ENCODE measurements around the gene SEMA3G.

SEMA3G gene

DNA sequence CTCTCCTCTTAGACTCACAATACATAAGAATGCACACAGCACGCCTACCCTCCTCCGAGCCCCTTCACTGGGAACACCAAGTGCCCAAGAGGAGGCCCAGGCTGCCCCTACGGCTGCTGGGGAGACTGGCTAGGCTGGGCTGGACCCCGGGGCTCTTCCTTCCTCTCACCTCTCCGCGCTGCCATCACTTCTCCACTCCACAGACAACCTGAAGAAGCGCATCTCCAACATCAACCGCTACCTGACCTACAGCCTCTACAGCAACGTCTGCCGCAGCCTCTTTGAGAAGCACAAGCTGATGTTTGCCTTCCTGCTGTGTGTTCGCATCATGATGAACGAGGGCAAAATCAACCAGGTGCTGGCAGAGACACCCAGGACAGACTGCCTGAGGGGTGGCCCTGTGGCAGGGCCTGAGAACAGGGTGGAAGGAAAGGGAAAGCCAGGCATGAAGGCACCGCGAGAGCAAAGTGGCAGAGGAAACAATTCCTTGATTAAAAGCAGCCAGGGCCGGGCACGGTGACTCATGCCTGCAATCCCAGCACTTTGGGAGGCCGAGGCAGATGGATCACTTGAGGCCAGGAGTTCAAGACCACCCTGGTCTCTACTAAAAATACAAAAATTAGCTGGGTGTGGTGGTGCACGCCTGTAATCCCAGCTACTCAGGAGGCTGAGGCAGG, 51.6 kb downstream of the SEMA3G start:
- H3K9me3 ChIP-seq (ENCODE audit: control insufficient read depth, insufficient read depth, low read length) = no peaks in the 10 kb centered on the region
- WGBS (ENCODE audit: insufficient coverage, insufficient read length) = no CpG with 5 or more reads among the region's 18 CpGs
- H3K4me1 ChIP-seq (ENCODE audit: control insufficient read depth, insufficient read depth, low read length) = no peaks in the 10 kb centered on the region
- H3K4me3 ChIP-seq (ENCODE audit: low read length) = no peak overlapping the region
- no peak overlapping the region for H3K27ac ChIP-seq (ENCODE audit: low read length)
- no peak for DNase-seq (ENCODE audit: low read depth, low spot score)
- no peaks in the 10 kb centered on the region for H3K27me3 ChIP-seq (ENCODE audit: control insufficient read depth, insufficient read depth, low read length)
- H3K36me3 ChIP-seq (ENCODE audit: control insufficient read depth, insufficient read depth, low read length) = no peaks in the 10 kb centered on the region

DNA sequence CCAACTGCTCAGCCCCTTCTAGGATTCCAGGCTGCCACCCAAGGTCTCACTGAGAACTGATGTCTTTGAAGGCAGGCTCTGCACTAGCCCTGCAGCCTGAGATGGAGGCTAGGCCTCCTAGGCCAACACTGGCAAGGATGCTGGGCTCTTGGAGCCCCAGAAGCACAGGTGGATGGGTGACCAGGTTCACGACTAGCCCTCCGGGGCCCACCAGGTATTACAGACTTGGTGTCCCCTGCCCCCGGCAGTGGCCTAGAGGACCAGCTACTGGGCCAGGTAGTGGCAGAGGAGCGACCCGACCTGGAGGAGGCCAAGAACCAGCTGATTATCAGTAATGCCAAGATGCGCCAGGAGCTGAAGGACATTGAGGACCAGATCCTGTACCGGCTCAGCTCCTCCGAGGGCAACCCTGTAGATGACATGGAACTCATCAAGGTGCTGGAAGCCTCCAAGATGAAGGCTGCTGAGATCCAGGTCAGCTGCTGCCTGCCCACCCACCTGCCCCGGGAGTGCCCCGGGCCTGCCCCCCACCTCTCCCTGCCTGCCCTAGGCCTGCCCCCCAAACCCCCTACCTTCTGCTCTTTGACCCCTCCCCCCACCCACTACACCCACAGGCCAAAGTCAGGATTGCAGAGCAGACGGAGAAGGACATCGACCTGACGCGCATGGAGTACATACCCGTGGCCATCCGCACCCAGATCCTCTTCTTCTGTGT, 52.5 kb downstream of the SEMA3G start:
- Histone ChIP-seq H3K27ac (ENCODE audit: low read length) (no peak overlapping the region), H3K36me3 (ENCODE audit: control insufficient read depth, insufficient read depth, low read length) (no peaks in the 10 kb centered on the region), H3K4me1 (ENCODE audit: control insufficient read depth, insufficient read depth, low read length) (no peaks in the 10 kb centered on the region), H3K4me3 (ENCODE audit: low read length) (no peak overlapping the region), H3K27me3 (ENCODE audit: control insufficient read depth, insufficient read depth, low read length) (no peaks in the 10 kb centered on the region), H3K9me3 (ENCODE audit: control insufficient read depth, insufficient read depth, low read length) (no peaks in the 10 kb centered on the region)
- WGBS (ENCODE audit: insufficient coverage, insufficient read length) = no CpG with 5 or more reads among the region's 16 CpGs
- DNase-seq (ENCODE audit: low read depth, low spot score) = no peak

DNA sequence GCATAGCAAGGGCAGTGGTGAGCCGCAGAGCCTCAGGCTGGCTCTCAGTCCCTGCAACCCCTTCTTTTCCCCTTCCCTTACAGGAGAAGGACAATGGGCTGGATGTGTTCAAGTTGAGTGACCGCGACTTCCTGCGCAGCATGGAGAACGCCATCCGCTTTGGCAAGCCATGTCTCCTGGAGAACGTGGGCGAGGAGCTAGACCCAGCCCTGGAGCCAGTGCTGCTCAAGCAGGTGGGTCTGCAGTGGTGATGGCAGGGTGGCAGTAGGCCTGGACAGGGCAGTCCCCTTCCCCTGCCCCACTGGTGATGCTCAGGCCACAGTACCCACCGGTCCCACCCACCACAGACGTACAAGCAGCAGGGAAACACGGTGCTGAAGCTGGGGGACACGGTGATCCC, 53.8 kb downstream of the SEMA3G start:
- Histone ChIP-seq H3K27me3 (ENCODE audit: control insufficient read depth, insufficient read depth, low read length) (no peaks in the 10 kb centered on the region), H3K36me3 (ENCODE audit: control insufficient read depth, insufficient read depth, low read length) (no peaks in the 10 kb centered on the region), H3K9me3 (ENCODE audit: control insufficient read depth, insufficient read depth, low read length) (no peaks in the 10 kb centered on the region), H3K27ac (ENCODE audit: low read length) (no peak overlapping the region), H3K4me3 (ENCODE audit: low read length) (no peak overlapping the region), H3K4me1 (ENCODE audit: control insufficient read depth, insufficient read depth, low read length) (no peaks in the 10 kb centered on the region)
- WGBS (ENCODE audit: insufficient coverage, insufficient read length) = no CpG with 5 or more reads among the region's 12 CpGs
- DNase-seq (ENCODE audit: low read depth, low spot score) = no peak

DNA sequence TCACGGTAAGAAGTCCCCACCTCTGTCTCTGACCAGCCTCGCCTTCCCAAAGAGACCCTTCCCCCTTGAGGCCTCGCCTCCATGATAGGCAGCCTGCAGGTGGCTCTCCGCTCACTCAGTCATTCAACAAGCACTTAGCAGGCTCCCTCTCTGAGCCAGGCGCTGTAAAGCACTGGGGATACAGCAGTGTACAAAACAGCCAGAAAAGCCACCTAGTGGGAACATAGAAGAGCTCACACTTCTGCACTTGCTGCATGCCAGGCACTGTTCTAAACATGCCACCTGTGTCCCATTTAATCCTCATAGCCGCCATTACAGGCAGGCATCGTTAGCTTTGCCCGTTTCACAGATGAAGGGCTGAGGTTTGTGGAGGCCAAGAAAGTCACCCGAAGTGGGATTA, 56.0 kb downstream of the SEMA3G start:
- peaks cover 2% of the 10 kb centered on the region; the same call in 1 of the 2 replicates for H3K4me1 ChIP-seq (ENCODE audit: control insufficient read depth, insufficient read depth, low read length)
- H3K27ac ChIP-seq (ENCODE audit: low read length) = no peak overlapping the region
- no peaks in the 10 kb centered on the region for H3K36me3 ChIP-seq (ENCODE audit: control insufficient read depth, insufficient read depth, low read length)
- no peaks in the 10 kb centered on the region for H3K27me3 ChIP-seq (ENCODE audit: control insufficient read depth, insufficient read depth, low read length)
- no peaks in the 10 kb centered on the region for H3K9me3 ChIP-seq (ENCODE audit: control insufficient read depth, insufficient read depth, low read length)
- DNase-seq (ENCODE audit: low read depth, low spot score) = no peak
- no CpG with 5 or more reads among the region's 9 CpGs for WGBS (ENCODE audit: insufficient coverage, insufficient read length)
- H3K4me3 ChIP-seq (ENCODE audit: low read length) = no peak overlapping the region

DNA sequence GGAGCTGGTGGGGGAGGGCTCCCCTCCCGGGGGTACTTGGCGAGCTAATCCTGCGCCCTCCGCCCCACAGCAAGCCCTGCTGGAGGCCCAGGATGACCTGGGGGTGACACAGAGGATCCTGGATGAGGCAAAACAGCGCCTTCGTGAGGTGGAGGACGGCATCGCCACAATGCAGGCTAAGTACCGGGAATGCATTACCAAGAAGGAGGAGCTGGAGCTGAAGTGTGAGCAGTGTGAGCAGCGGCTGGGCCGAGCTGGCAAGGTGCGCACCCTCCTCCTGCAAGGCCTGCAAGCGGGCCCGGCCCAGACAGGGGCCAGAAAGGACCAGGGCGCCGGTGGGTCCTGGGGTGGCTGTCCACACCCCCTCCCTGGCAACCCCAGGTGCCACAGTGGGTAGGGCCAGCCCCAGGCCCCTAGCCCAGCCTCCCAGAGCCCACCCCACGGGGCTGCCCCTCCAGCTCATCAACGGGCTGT, 56.5 kb downstream of the SEMA3G start:
- DNase-seq (ENCODE audit: low read depth, low spot score) = no peak
- Histone ChIP-seq H3K36me3 (ENCODE audit: control insufficient read depth, insufficient read depth, low read length) (no peaks in the 10 kb centered on the region; the same call in 1 of the 2 replicates), H3K27me3 (ENCODE audit: control insufficient read depth, insufficient read depth, low read length) (no peaks in the 10 kb centered on the region), H3K4me3 (ENCODE audit: low read length) (no peak overlapping the region), H3K9me3 (ENCODE audit: control insufficient read depth, insufficient read depth, low read length) (no peaks in the 10 kb centered on the region), H3K27ac (ENCODE audit: low read length) (no peak overlapping the region), H3K4me1 (ENCODE audit: control insufficient read depth, insufficient read depth, low read length) (peaks cover 2% of the 10 kb centered on the region; the same call in 1 of the 2 replicates)
- no CpG with 5 or more reads among the region's 18 CpGs for WGBS (ENCODE audit: insufficient coverage, insufficient read length)

DNA sequence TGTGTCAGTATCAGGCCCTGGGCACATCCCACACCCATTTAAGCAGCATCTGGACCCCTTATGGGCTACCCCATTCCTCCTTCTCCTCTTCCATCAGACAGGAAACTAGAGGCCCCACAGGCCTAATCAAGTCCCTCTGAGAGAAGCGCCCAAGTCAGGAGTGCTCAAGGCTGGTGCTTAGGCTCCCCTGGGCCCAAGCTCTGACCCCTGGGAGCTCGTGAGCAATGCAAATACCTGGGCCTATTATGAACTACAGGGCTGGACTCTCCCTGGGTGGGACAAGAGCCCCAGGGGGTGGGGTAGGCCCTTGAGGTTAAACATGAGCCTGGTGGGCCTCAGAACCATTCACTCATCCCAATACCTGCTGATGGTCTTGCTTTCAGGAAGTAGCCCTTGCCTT, 57.4 kb downstream of the SEMA3G start:
- H3K36me3 ChIP-seq (ENCODE audit: control insufficient read depth, insufficient read depth, low read length) = no peaks in the 10 kb centered on the region; the same call in 1 of the 2 replicates
- H3K9me3 ChIP-seq (ENCODE audit: control insufficient read depth, insufficient read depth, low read length) = no peaks in the 10 kb centered on the region
- WGBS (ENCODE audit: insufficient coverage, insufficient read length) = no CpG with 5 or more reads among the region's 2 CpGs

DNA sequence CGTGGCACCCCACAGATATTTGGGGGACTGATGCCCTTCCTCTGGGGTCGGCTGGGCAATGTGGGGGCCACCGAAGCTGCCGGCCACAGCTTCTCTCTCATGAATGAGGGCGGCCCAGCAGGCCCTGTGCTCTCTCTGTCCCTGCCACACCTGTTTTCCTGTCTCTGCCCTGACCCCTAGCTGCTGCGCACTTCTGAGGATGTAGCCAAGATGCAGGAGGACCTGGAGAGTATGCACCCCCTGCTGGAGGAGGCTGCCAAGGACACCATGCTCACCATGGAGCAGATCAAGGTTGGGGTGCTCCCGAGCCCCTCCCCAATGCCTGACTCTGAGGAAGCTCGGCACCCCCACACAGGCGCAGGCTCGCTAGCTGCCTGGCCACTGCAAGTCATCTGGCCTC, 59.7 kb downstream of the SEMA3G start:
- Histone ChIP-seq H3K4me1 (ENCODE audit: control insufficient read depth, insufficient read depth, low read length) (peaks cover 2% of the 10 kb centered on the region; the same call in 1 of the 2 replicates), H3K27me3 (ENCODE audit: control insufficient read depth, insufficient read depth, low read length) (no peaks in the 10 kb centered on the region), H3K4me3 (ENCODE audit: low read length) (no peak overlapping the region), H3K27ac (ENCODE audit: low read length) (no peak overlapping the region), H3K9me3 (ENCODE audit: control insufficient read depth, insufficient read depth, low read length) (no peaks in the 10 kb centered on the region), H3K36me3 (ENCODE audit: control insufficient read depth, insufficient read depth, low read length) (no peaks in the 10 kb centered on the region; the same call in 1 of the 2 replicates)
- WGBS (ENCODE audit: insufficient coverage, insufficient read length) = no CpG with 5 or more reads among the region's 10 CpGs
- DNase-seq (ENCODE audit: low read depth, low spot score) = peak; percentile 82

More for the DNA sequence above, 57.4 kb downstream of the SEMA3G start:
- DNase-seq (ENCODE audit: low read depth, low spot score) = no peak
- H3K4me1 ChIP-seq (ENCODE audit: control insufficient read depth, insufficient read depth, low read length) = peaks cover 2% of the 10 kb centered on the region; the same call in 1 of the 2 replicates
- no peak overlapping the region for H3K4me3 ChIP-seq (ENCODE audit: low read length)
- no peak overlapping the region for H3K27ac ChIP-seq (ENCODE audit: low read length)
- no peaks in the 10 kb centered on the region for H3K27me3 ChIP-seq (ENCODE audit: control insufficient read depth, insufficient read depth, low read length)

DNA sequence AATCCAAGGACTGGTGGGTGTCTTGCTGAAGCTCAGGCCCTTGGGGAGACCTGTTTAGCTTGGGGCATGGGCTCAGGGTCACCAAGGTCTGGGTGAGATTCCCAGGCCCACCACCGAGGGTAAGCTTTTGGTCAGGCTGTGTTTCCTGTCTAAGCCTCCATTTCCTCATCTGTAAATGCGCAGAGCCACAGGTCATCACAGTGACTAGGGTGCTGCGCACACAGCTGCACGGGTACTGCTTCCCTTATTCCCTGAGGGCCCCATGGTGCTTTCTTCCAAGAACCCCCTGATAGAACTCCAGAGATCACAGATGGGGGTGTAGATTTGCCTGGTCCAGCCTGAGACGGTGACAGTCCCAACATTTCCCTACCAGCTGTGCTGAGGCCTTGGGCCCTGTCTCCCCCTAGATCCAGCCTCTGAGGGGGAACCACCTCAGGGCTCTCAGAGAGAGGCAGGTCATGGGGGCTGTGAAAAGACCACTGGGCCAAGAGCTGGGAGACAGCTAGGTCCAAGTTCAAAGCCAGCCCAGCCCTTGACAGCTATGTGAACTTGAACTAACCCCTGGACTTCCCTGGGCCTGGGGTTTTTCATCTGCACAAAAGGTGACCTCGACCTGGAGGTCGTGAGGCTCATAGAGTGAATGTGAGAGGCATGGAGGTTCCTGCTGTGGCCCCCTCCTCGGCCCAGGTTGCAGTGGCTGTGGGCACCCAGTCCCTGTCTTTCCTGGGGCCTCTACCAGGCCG, 60.7 kb downstream of the SEMA3G start:
- no CpG with 5 or more reads among the region's 9 CpGs for WGBS (ENCODE audit: insufficient coverage, insufficient read length)
- no peak overlapping the region for H3K27ac ChIP-seq (ENCODE audit: low read length)
- no peaks in the 10 kb centered on the region; the same call in 1 of the 2 replicates for H3K36me3 ChIP-seq (ENCODE audit: control insufficient read depth, insufficient read depth, low read length)
- H3K4me1 ChIP-seq (ENCODE audit: control insufficient read depth, insufficient read depth, low read length) = peaks cover 2% of the 10 kb centered on the region; the same call in 1 of the 2 replicates
- H3K27me3 ChIP-seq (ENCODE audit: control insufficient read depth, insufficient read depth, low read length) = no peaks in the 10 kb centered on the region
- H3K9me3 ChIP-seq (ENCODE audit: control insufficient read depth, insufficient read depth, low read length) = no peaks in the 10 kb centered on the region
- H3K4me3 ChIP-seq (ENCODE audit: low read length) = no peak overlapping the region
- no peak for DNase-seq (ENCODE audit: low read depth, low spot score)

DNA sequence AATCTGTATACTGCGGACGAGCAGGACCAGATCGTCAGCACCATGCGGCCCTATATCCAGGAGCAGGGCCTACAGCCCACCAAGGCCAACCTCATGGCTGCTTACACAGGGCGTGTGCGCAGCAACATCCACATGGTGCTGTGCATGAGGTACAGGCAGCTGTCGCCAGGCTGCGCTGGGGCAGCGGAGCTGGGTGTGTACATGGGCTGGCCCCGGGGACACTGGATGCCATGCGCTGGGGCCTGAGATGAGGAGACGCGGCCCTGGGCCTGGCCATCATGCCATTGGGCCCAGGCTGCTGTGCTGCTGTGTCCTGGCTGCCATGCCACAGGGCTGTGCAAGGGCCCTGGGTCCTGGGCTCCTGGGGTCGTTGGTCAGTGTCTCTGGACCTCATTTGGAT, 61.5 kb downstream of the SEMA3G start:
- H3K9me3 ChIP-seq (ENCODE audit: control insufficient read depth, insufficient read depth, low read length) = no peaks in the 10 kb centered on the region
- H3K36me3 ChIP-seq (ENCODE audit: control insufficient read depth, insufficient read depth, low read length) = no peaks in the 10 kb centered on the region; the same call in 1 of the 2 replicates
- H3K4me1 ChIP-seq (ENCODE audit: control insufficient read depth, insufficient read depth, low read length) = peaks cover 2% of the 10 kb centered on the region; the same call in 1 of the 2 replicates
- WGBS (ENCODE audit: insufficient coverage, insufficient read length) = no CpG with 5 or more reads among the region's 14 CpGs
- no peak overlapping the region for H3K27ac ChIP-seq (ENCODE audit: low read length)
- no peaks in the 10 kb centered on the region for H3K27me3 ChIP-seq (ENCODE audit: control insufficient read depth, insufficient read depth, low read length)
- DNase-seq (ENCODE audit: low read depth, low spot score) = no peak
- H3K4me3 ChIP-seq (ENCODE audit: low read length) = no peak overlapping the region

All from iPS DF 6.9 (cell line).